Measurements from ENCODE around the gene PGLYRP2.

- TF ChIP-seq CTCF (IDR thresholded peaks at IDR 0.05; ENCODE audit: poor library complexity) (no peak), EZH2 (IDR thresholded peaks at IDR 0.05; ENCODE audit: borderline replicate concordance) (no peak), EZH2phosphoT487 (IDR thresholded peaks at IDR 0.05; ENCODE audit: low read depth, severe bottlenecking, unreplicated experiment) (no peak)
These were observed 39.3 kb downstream of the PGLYRP2 start for GRCh38 chr19:15439821-15440641.

Data from hepatocyte (in vitro differentiated cells).